Progenitor cell of endocrine pancreas (in vitro differentiated cells): Measurements from ENCODE around the gene SF3B6. TPM values are rescaled to one million over a fixed set of nuclear protein-coding genes. Genes with fewer than 3 reads are reported as not detected.
"Not testable (repeated sequence)": the region's sequence is repeated elsewhere in the genome, so short reads cannot be mapped to it uniquely, and the experiment has no call there.

Experiments
- DNase-seq: peaks from one replicate; pipeline ENCODE4 v3.0.0; 2021; ENCODE audit warnings: low spot score; ENCODE audit not compliant: unreplicated experiment
- H3K27ac Mint-ChIP-seq: 2 replicates; pipeline ENCODE4 v1.8.0; 2021; ENCODE audit warnings: mild to moderate bottlenecking, moderate library complexity, mixed read lengths
- H3K27me3 Mint-ChIP-seq: 2 replicates; pipeline ENCODE4 v1.8.0; 2021; ENCODE audit warnings: mixed read lengths
- H3K36me3 Mint-ChIP-seq: 2 replicates; pipeline ENCODE4 v1.8.0; 2022; ENCODE audit warnings: mixed read lengths; ENCODE audit not compliant: insufficient read depth
- H3K4me1 Mint-ChIP-seq: 2 replicates; pipeline ENCODE4 v1.8.0; 2021; ENCODE audit warnings: low read depth, mixed read lengths
- H3K4me3 Mint-ChIP-seq: 2 replicates; pipeline ENCODE4 v1.8.0; 2021; ENCODE audit warnings: low read depth, mild to moderate bottlenecking, moderate library complexity, mixed read lengths
- H3K9me3 Mint-ChIP-seq: 2 replicates; pipeline ENCODE4 v1.8.0; 2021; ENCODE audit warnings: low read depth, mixed read lengths
- total RNA-seq: library from RNA; stranded (reverse); gene quantifications from 2 replicates; pipeline ENCODE4 v1.2.1, GENCODE V29; 2021
- TF ChIP-seq, protein P1 (sequence below): fragments of 200-600 bp; sonication (generic); IDR thresholded peaks from one replicate; pipeline ENCODE4 v1.5.0; 2021; ENCODE audit warnings: antibody characterized with exemption, mild to moderate bottlenecking; ENCODE audit not compliant: unreplicated experiment

SF3B6 gene
- total RNA-seq, 1 donor from 2014 or later = 101 TPM

DNA sequence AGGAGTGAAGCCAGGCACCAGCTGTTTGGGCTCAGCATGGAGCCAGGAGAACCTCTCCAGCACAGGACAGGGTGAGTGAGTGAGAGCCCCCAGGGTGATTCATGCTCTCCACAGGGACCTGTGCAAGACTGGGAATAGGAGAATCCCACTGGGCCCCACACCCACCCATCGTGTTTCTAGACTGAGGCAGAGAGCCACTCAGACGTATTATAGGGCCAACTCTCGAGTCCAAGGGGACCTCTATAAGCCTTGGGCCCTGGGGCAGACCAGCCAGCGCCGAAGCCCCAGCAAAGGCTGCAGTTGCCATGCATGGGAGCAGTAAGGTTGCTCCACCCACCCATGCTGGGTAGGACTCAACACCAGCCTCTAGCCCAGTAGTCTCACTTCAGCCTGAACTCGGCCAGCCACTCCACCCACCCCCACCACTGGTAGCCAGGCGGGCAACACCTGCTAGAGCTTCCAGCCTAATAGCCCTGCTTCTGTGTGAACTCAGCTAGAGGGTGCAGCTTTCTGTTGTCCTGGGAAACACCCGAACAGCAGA lies 28.1 kb upstream of the SF3B6 start:
- H3K4me1 Mint-ChIP-seq = no peaks in the 10 kb centered on the region
- no peaks in the 10 kb centered on the region for H3K27me3 Mint-ChIP-seq
- peaks cover 10% of the 10 kb centered on the region for H3K36me3 Mint-ChIP-seq
- no peak overlapping the region for H3K4me3 Mint-ChIP-seq
- TF ChIP-seq, protein P1, sequence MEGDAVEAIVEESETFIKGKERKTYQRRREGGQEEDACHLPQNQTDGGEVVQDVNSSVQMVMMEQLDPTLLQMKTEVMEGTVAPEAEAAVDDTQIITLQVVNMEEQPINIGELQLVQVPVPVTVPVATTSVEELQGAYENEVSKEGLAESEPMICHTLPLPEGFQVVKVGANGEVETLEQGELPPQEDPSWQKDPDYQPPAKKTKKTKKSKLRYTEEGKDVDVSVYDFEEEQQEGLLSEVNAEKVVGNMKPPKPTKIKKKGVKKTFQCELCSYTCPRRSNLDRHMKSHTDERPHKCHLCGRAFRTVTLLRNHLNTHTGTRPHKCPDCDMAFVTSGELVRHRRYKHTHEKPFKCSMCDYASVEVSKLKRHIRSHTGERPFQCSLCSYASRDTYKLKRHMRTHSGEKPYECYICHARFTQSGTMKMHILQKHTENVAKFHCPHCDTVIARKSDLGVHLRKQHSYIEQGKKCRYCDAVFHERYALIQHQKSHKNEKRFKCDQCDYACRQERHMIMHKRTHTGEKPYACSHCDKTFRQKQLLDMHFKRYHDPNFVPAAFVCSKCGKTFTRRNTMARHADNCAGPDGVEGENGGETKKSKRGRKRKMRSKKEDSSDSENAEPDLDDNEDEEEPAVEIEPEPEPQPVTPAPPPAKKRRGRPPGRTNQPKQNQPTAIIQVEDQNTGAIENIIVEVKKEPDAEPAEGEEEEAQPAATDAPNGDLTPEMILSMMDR = no peak
- peaks cover 35% of the 10 kb centered on the region for H3K9me3 Mint-ChIP-seq
- no peak overlapping the region for H3K27ac Mint-ChIP-seq
- no peak for DNase-seq

DNA sequence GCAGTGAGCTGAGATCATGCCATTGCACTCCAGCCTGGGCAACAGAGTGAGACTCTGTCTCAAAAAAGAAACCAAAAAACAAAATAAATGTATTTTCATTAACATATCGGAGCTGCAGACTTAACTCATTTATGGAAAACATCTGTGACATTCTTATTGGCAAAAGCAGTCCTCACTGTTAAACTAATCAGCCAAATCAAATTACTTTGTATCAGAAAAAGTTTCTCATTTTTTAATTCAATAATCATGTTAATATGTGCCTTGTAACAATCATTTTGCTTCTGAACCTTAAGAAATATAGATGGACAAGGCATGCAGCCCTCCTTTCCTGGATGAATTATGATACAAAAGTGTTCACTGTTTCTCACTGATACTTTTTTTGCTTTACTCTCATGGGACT lies 26.6 kb upstream of the SF3B6 start:
- H3K9me3 Mint-ChIP-seq = peaks cover 32% of the 10 kb centered on the region
- H3K27me3 Mint-ChIP-seq = no peaks in the 10 kb centered on the region
- peaks cover 11% of the 10 kb centered on the region for H3K36me3 Mint-ChIP-seq
- no peak overlapping the region for H3K27ac Mint-ChIP-seq
- TF ChIP-seq, protein P1 = no peak
- no peaks in the 10 kb centered on the region for H3K4me1 Mint-ChIP-seq
- H3K4me3 Mint-ChIP-seq = no peak overlapping the region
- no peak for DNase-seq

DNA sequence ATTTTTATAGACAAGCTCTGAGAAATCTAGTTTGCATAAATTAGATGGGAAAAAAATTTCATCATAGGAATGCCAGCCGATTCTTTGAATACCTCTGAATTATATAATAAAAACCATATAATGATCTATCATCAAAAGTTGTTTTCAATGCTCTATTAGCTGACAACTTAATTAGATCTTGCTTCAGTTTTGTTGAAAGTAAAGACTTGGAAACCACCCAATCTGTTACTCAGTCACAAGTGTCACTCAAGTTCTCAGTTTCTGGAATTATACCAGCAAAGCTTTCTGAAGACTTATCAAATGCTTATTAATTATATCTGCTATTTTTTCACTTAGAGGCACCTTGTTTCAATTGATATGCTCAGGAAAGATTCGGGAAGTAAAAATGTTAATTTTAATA lies 25.9 kb upstream of the SF3B6 start:
- Mint-ChIP-seq H3K27me3 (no peaks in the 10 kb centered on the region), H3K27ac (no peak overlapping the region), H3K36me3 (peaks cover 15% of the 10 kb centered on the region), H3K4me3 (no peak overlapping the region), H3K4me1 (no peaks in the 10 kb centered on the region), H3K9me3 (peaks cover 26% of the 10 kb centered on the region)
- TF ChIP-seq, protein P1 = no peak
- DNase-seq = no peak

DNA sequence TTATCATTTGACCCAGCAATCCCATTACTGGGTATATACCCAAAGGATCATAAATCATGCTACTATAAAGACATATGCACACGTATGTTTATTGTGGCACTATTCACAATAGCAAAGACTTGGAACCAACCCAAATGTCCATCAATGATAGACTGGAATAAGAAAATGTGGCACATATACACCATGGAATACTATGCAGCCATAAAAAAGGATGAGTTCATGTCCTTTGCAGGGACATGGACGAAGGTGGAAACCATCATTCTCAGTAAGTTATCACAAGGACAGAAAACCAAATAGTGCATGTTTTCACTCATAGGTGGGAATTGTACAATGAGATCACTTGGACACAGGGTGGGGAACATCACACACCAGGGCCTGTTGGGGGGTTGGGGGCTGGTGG lies 24.6 kb upstream of the SF3B6 start:
- H3K4me1 Mint-ChIP-seq, H3K4me3 Mint-ChIP-seq, DNase-seq, H3K27me3 Mint-ChIP-seq, H3K27ac Mint-ChIP-seq: not testable (repeated sequence)
- peaks cover 19% of the 10 kb centered on the region for H3K36me3 Mint-ChIP-seq
- H3K9me3 Mint-ChIP-seq = peaks cover 24% of the 10 kb centered on the region

DNA sequence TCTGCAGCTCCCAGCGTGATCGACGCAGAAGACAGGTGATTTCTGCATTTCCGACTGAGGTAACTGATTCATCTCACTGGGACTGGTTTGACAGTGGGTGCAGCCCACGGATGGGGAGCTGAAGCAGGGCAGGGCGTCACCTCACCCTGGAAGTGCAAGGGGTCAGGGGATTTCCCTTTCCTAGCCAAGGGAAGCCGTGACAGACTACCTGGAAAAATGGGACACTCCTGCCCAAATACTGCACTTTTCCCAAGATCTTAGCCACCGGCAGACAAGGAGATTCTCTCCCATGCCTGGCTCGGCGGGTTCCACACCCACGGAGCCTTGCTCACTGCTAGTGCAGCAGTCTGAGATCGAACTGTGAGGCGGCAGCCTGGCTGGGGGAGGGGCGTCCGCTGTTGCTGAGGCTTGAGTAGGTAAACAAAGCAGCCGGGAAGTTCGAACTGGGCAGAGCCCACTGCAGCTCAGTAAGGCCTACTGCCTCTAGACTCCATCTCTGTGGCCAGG lies 19.1 kb upstream of the SF3B6 start:
- not testable (repeated sequence) for H3K27ac Mint-ChIP-seq, DNase-seq, H3K27me3 Mint-ChIP-seq, H3K4me1 Mint-ChIP-seq, H3K4me3 Mint-ChIP-seq
- Mint-ChIP-seq H3K9me3 (peaks cover 18% of the 10 kb centered on the region), H3K36me3 (peaks cover 17% of the 10 kb centered on the region)

DNA sequence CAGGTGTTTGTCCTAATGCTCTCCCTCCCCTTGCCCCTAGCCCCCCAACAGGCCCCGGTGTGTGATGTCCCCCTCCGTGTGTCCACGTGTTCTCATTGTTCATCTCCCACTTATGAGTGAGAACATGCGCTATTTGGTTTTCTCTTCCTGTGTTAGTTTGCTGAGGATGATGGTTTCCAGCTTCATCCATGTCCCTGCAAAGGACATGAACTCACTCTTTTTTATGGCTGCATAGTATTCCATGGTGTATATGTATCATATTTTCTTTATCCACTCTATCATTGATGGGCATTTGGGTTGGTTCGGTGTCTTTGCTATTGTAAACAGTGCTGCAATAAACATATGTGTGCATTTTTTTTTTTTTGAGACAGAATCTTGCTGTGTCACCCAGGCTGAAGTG lies 17.1 kb upstream of the SF3B6 start:
- not testable (repeated sequence) for H3K4me1 Mint-ChIP-seq, H3K4me3 Mint-ChIP-seq, H3K27ac Mint-ChIP-seq, H3K9me3 Mint-ChIP-seq, DNase-seq, H3K27me3 Mint-ChIP-seq
- peaks cover 15% of the 10 kb centered on the region for H3K36me3 Mint-ChIP-seq

DNA sequence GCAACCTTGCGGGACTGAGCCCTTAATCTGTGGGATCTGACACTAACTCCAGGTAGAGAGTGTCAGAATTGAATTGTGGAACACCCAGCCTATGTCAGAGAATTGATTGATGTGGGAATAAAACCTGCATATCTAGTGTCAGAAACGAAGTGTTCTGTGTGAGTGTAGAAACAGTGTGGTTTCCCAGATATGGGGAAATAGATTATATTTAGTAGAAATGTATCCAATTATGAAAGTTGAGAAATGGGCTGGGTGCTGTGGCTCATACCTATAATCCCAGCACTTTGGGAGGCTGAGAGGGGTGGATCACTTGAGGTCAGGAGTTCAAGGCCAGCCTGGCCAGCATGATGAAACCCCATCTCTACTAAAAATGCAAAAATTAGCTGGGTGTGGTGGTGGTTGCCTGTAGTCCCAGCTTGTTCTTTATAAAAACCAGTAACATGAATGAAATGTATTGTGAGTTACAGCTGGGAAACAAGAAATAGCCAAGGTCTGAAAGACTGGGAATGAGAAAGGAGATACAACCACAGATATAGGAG lies 12.8 kb upstream of the SF3B6 start:
- TF ChIP-seq, protein P1 = no peak
- DNase-seq = no peak
- Mint-ChIP-seq H3K36me3 (peaks cover 1% of the 10 kb centered on the region), H3K9me3 (no peaks in the 10 kb centered on the region), H3K27ac (no peak overlapping the region), H3K4me3 (no peak overlapping the region), H3K27me3 (no peaks in the 10 kb centered on the region), H3K4me1 (peaks cover 7% of the 10 kb centered on the region)
